ENCODE data around the gene GATB.
"Not testable (repeated sequence)": the region's sequence is repeated elsewhere in the genome, so short reads cannot be mapped to it uniquely, and the experiment has no call there.

DNA sequence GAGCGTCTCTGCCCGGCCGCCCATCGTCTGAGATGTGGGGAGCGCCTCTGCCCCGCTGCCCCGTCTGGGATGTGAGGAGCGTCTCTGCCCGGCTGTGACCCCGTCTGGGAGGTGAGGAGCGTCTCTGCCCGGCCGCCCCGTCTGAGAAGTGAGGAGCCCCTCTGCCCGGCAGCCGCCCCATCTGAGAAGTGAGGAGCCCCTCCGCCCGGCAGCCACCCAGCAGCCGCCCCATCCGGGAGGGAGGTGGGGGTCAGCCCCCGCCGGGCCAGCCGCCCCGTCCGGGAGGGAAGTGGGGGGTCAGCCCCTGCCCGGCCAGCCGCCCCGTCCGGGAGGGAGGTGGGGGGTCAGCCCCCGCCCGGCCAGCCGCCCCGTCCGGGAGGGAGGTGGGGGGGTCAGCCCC is 29.1 kb downstream of the GATB start:
- not testable (repeated sequence) for TF ChIP-seq ATF7 (IDR thresholded peaks at IDR 0.05; ENCODE audit: low read depth); EZH2 (IDR thresholded peaks at IDR 0.05; ENCODE audit: borderline replicate concordance, control insufficient read depth, low read depth, low read length)

All from GM12878 (cell line).